Fibroblast of upper back skin (primary cell): ENCODE results near the gene NEGR1.

ENCODE experiments used
- DNase-seq: peaks from one replicate; pipeline ENCODE4 v3.0.0-alpha.2; 2013

The NEGR1 gene

DNA sequence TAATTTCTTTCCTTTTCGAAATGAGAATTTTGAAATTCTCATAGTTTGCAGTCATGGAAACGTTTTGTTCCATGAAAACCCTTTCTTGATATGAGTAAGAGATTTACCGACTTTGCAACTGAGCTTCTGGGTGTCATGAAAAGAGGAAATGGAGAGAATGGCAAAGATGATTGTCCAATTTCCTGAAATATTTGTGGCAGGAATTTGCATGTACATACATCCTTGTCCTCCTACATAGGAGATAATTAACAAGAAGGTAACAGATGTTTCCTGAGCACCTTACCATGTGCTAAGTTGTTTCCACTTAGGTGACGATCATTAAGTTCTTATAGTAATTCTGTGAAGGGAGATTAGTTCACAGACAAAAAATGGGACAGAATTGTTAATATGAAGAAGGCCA, 170.7 kb downstream of the NEGR1 start:
- no peak for DNase-seq

DNA sequence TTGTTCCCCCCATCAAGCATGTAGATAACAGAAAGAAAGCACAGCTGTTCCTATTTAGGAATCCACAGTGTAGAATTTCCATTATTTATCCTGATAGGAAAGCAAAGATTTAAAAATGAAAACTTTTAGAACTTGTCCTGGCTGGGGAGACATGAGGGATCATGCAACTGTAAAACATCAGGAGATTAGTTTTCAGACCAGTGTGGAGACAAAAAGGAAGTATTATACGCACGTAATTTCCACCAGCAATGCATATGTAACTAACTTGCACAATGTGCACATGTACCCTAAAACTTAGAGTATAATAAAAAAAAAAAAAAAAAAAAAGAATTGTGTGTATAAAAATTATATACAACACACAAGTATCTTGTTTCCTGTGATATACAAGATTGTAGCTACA, 172.4 kb downstream of the NEGR1 start:
- no peak for DNase-seq

DNA sequence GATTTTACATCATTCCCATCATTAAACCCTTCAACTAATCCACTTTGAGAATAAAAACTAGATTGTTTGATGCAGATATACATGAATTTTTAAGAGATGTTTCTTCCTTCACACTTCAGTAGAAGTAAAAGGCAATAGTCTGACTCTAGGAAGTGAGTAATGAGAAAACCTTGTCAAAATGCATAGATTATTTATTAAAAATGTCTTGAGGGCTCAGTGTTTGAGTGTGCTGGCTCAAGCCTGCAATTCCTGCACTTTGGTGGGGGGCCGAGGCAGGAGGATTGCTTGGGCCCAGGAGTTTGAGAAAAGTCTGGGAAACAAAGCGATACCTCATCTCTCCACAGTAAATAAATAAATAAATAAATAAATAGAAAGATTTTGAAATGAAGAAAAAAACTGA, 177.1 kb downstream of the NEGR1 start:
- DNase-seq: peak; percentile 4

DNA sequence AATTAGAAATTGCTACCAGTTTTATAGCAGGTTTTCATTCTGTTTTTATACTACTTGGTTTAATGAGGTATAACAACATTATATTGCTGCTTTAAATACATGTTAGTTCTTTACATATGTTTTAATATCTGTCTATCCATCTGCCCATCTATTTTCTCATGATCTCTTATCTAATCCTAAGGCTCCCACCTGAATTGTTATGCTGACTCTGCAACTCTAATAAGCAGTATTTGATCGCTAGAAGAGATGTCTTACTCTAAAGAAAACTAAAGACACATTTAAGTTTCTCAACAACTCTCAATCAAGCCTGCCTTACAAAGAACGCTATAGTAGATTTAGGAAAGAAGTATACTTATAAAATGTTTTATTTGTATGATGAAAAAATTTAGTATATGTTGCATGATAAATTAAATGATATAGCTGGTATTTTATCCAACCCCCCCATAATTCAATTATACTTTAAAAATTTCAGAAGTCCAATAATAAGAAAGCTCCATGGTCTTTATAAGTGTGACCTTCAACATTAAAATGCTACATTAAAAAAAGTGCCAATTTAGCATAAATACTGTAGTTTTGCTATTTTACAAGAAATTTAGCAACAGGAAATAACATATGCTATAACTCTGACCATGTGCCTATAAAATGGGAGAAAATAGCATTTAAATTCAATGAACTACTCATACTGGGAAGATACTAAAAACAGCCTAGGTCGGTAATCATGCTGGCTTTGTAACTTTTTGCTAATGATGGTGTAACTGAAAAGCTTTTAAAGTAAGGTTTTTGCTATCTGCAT, 180.3 kb downstream of the NEGR1 start:
- no peak for DNase-seq

DNA sequence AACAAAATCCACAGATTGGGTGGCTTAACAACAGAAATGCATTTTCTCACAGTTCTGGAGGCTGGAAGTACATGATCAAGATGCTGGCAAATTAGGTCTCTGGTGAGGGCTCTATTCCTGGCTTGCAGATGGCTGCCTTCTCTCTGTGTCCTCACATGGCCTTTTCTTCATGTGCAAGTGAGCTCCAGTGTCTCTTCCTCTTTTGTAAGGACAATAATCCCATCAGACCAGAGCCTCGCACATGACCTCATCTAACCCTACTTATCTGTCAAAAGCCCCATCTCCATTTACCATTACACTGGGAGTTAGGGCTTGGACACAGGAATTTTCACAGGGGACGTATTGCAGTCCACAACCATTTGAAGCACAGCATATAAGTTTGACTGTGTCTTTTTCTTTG, 181.6 kb downstream of the NEGR1 start:
- DNase-seq: no peak

DNA sequence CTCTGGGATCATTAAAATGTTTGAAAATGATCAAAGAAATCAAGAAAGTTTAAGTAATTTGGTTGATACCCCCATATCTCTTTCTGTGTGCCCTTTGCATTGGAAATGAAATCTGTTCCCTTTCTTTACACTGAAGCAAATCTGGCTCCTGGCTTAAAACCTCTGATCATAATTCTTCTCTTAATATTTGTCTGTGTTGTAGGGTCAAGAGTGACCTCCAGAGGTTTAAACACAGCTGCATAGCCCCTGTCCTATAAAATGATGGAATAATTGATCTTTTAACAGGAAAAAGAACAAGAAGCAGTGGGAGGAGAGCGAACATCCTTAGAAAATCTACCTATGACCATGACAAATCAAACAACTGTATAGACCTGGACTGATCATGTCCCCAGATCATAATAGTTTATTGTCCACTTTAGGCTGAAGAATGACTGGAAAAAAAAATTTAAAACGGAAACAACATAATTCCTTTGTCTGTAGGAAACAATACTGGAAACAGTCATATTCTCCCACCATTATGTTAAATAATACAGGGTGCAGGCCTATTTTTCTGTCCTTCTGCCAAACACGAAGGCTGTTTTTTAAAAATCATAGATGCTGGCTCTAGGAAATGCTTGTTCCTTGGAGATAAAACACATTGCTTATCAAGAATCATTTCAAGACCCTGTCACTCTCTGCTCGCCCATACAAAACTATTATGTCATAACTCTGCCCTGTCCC, 184.3 kb downstream of the NEGR1 start:
- no peak for DNase-seq

DNA sequence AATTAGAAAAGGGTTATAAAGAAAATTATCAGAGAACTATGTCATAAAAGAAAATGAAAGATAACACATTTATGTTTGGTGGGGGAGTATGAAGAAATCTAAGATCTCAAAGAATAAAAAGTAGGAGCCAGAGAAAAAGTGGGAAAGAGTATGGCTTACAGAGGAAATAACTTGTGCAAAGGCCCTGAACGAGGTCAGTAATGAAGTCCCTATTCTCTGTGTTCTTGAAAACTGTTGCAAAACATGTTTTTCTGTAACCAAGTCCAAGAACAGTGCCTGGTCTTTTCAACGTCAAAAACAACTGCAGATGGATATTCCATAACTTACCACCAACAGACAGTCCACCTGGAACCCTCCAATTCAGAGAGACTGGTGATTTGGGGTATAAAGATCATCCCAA, 188.1 kb downstream of the NEGR1 start:
- DNase-seq: no peak

DNA sequence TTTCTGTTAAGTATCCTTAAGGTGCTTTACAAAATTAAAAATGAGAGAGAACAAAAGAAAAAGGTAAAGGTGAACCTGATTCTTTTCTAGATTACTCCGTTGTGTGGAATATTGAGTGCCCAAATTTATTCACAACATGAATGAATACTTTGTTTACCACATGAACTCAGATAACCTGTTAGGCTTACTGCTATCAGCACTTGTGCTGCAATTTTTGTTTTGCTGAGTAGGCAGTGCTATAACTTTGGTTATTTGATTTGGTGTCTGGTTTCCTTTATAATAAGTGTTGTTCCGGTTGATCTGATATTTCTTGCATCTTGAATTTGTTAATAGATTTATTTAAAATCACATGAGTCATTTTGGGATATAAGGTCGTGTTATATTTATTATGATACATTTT, 195.9 kb downstream of the NEGR1 start:
- no peak for DNase-seq

DNA sequence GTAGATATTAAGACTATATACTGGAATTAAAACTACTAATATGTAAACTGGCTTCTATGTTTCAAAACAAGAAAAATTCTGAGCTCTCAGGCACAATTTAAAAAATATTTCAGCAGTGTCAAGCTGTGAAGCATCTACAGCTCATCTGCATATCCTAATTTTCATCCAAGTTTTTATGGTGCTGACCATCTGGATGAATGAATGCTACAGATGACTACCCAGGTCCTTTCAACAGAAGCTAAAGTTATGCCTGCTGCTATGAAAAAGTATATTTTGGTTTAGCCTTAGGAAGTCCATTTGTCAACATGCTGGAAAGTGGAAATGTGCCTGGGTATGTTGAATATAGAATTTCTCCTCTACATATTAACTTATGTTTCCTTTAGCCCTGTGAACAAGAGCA, 206.9 kb downstream of the NEGR1 start:
- DNase-seq: no peak

DNA sequence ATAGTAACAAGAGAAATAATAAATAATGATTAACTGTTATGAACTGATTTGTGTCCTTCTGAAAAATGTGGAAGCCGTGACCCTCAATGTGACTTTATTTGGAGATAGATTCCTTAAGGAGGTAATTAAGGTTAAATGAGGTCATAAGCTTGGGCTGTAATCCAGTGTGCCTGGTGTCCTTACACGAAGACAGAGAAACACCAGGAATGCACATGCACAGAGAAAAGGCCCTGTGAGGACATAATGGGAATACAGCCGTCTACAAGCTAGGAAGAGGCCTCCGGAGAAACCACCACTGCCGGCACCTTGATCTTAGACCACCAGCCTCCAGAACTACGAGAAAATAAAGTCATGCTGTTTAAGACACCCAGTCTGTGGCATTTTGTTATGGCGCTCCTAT, 215.9 kb downstream of the NEGR1 start:
- DNase-seq: peak; percentile 41

DNA sequence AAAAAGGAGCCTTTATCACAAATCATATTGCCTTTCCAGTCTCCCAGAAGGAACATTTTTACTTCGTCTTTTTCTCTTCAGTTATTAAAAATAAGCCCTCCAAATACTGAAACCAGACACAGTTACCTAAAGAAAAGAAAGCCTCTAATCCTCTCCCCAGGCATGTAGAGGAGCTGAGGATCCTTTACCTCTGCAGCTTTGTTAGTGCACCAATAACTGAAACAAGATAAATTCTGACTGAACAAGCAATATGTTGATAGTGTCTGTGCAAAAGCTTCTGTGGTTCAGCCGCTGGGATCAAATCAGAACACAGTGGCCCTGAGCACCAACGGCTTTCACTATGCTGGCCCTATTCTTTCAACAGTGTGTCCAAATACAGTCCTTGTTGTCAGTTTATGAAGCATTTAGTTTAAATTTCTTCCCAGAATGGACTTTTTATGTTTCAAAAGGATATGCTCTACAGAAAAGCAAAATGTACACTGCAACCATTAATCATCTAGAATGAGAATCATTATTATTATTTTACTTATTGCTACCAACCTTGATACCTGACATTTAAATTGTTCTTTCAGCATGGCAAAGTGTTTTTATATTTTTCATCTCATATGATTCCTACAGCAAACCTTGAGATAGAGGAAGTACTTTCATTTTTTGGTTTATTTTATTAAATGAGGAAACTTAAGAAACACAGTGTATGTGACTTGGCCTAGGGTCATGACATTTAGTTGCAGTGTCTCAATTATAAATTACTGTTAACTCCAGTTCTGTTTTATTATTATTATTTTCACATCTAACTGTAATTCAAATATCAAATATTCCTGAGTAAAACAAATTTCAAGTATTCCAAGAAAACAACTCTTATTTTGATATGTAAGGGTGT, 217.9 kb downstream of the NEGR1 start:
- DNase-seq: no peak

DNA sequence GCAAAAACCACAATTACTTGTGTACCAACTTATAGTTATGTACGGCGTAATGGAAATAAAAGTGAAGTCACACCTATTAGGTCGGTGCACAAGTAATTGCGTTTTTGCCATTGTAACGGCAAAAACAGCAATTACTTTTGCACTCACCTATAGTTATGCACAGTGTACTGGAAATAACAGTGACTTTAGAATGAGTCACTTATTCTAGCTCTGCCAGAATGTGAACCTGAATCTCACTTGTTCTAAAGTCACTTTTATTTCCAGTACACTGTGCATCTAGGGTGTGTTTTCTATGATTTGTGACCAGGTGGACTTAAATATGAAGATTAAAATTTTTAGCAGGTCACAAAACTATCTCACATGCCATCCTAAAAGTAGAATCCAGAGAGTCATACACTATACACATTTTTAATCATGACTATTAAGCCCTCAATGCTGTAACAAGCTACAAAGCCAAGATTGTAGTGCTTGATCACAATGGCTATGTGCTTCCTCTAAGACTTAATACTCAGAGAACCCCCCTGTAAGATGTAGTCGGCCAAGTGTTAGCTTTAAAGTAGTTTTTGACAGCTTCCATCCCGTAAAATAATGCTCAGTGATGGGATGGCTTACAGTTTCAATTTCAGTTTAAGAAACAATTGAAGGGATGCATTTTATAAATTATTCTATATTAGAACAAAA, 218.8 kb downstream of the NEGR1 start:
- no peak for DNase-seq

DNA sequence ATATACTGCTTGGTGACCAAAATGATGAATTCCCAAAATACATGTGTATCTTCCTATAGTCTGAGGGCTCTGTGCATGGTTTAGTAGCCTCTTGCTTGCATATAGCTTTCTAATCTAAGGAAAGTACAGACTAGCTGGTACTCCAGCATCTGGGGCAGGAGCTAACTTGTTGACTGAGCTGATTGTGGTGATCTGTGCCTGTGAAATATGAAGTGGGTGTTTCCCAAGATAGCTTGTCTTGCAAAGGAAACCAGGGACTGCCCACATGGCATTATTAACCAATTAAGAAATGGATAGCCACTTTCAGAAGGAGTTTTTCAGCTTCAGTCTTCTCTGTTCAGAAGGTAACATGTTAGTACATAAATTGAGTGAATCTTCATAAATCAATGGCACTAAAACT, 219.8 kb downstream of the NEGR1 start:
- no peak for DNase-seq

DNA sequence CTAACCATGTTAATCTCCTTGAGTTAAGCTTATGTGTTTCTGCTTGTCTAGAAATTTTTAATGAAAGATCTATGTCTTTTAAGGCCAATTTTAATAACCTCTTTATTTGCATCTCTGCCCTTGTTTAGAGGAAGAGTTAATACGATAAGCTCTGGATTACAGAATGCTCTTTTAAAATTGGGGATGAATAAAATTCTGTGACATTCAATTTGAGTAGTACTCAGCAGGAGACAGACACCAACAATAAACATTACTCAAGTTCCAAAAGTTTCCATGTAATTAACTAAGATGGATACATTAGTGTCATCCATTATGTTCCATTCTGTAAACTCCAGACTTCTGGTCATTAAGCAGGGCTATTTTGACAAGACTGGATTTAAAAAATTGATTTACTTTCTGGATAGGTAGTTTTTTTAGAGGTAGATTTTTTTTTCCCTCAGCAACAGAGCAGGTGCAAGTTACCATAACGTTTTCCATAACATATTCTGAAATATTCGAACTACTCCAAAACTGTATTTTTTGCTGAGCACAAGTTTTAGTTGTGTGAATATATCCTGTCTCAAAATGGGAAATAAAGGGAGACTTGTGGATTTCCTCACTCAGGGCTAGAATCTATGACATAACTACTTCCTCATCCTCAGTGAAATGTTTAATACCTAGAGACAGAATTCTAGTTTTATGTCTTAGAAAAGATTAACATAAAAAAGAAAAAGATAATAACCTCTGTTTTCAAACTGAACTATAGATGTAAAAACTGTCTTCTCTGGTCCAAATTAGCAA, 221.7 kb downstream of the NEGR1 start:
- no peak for DNase-seq

DNA sequence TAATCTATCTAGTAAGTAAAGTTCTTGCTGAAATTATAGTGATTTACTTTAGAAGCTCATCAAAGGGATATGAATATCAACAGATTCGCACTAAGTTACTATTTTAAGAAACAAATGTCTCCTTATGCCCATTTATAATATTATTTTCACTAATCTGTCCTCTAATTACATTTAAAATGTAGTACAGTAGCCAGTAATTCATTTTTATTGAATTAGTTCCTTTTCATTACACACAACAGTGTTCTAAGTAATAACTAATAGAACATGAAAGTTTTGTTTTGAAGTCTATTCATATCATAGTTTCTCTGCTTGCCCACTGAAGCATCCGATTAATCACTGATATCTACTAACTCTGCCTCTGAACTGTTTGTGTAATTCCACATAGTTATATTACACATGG, 225.8 kb downstream of the NEGR1 start:
- DNase-seq: no peak

DNA sequence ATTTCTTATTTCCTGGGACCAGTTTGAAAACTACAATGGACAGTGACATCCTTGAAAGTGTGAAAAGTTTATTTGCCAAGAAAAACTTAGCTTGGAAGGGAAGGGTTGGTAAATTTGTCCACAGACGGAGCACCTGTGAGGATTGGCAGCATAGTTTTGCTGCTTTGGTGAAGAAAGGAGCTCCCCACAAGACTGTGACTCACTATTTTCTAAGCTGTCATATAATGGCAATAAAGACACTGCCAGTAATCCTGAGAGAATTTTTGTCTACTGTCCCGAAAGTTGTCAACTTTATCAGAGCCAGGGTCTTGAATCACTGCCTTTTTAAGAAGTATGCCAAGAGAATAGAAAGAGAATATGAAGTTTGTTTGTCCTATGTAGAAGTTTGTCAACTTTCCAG, 230.8 kb downstream of the NEGR1 start:
- no peak for DNase-seq

DNA sequence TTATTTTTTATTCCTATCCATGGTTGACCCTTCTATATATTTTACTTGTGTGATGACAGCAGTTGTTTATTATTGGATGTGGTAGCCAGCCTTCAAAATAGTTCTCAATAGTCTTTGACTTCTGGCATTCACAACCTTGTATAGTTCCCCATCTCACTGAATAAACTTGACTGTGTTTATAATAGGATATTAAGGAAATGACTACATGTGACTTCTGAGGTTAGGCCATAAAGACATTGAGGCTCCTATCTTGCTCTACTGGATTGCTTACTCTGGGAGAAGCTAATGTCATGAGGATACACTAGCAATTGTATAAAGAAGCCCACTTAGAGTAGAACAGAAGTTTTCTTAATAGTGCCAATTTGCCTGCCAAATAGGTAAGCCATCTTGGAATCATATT, 231.8 kb downstream of the NEGR1 start:
- DNase-seq: no peak

DNA sequence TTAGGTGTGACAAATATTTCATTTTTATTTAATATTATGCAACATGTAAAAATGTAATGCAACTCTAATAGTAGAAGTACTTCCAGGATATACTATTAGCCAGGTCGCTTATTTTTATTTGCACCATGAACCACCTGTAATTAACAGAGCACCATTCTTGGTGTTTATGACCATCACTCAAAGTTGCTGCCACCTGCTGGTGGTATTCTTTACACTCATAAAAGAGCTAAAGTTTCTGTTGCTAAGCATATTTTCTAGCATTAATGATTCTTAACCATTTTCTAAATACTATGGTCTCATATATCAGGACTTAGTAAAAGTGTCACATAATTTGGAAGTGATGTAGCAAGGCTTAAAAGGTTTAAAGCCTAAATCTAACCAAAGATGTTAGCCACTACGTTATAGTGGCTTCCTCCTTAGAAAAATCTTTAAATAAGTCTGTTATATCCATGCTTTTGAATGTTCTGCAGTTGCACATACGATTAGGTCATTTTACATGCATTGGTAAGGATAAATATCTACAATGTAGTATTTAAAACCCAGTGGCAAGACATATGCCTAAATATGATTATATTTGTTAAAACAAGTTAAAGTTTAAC, 244.5 kb downstream of the NEGR1 start:
- peak; percentile 36 for DNase-seq

DNA sequence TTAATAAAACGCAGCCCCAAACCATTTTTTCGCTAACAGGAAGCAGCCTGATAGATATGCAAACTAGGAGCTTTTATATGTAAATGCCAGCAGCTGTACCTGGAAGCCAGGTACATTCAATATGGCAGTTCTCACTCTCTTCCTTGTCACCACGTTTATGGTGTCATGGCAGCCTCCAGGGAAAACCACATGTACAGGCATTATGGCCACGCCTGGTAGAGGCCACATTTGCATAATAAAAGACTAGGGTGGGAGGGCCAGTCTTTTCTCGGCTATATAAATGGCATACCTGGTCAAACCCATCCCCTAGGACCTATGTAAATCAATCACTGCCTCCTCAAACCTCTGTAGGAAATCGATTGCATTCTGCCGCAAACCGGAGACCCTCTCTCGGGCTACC, 247.5 kb downstream of the NEGR1 start:
- DNase-seq: no peak

DNA sequence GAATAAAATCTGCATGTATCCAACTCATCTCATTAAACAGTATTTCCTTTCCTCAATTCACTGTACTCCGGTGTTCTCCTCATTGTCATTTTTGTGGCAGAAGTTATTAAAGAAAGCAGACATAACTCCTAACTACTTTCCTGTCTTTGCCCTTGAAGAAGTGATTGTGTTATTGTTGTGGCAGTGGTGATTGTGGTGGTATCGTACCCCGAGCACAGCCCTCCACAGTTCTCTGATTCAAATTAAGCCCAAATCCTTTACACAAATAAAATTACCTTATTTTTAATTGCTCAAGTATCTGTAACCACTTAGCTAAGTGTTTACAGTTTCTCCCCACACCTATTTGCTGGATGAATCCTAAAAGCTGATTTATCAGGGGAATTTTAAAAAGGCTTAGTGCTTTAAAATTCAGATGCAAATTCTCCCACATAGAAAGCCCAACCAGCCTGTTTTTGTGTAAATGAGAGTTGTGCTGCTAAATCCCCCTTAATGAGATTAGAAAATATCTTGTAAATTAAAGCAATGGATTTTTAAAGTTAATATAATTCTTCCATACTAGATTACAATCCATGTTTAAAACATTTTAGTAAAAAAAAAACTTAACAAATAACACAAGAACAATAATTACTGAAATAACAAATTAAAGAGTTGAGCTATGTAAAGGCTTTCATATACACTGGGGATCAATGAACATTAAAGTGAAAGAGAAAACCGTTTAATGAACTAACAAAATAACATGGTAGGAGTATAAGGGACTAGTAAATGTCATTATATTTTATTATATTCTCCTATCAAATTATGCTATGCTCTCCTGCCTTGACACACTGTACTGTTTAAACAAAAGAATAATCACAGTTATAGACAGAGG, 259.0 kb downstream of the NEGR1 start:
- DNase-seq: no peak

DNA sequence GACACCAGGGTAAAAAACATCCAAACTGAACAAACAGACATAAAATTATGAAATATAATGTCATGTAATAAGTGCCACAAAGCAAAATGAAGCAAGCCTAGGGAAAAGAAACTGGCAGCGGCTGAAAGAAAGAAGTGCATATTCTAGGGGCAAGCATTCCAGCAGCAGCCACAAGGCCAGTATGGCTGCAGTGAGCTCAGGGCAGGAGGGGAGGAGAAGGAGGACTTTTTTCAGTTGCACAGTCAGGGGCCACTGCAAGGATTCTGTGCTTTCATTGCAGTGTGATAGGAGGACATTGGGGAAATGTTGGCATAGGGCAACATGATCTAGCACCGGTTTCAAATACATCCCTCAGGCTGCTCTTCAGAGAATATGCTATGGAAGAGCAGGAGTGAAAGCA, 263.8 kb downstream of the NEGR1 start:
- DNase-seq: no peak
